B cell (primary cell): ENCODE results near the gene SLC5A10. TPM values are rescaled to one million over a fixed set of nuclear protein-coding genes. Genes with fewer than 3 reads are reported as not detected.

Experiments
- ATAC-seq: fragments of 200-7000 bp; cut with Tn5 transposase; one replicate; pipeline ENCODE4 v1.10.0; 2021; ENCODE audit warnings: low read depth, mild to moderate bottlenecking, moderate number of reproducible peaks, moderate library complexity
- CTCF ChIA-PET: fragments of 350-600 bp; sonication (Branson Sonifier 250); formaldehyde crosslinking; loops from one replicate; lab custom pipeline; 2021; ENCODE audit warnings: antibody characterized with exemption, inconsistent platforms; lab: Charles Lee
- POLR2A ChIA-PET: fragments of 350-600 bp; sonication (Branson Sonifier 250); formaldehyde crosslinking; loops from one replicate; lab custom pipeline; 2021; ENCODE audit warnings: antibody characterized with exemption; lab: Charles Lee
- DNase-seq: peaks from one replicate; pipeline ENCODE4 v3.0.0; 2013
- H2AFZ ChIP-seq: 2 replicates; pipeline ENCODE4 v1.6.1; 2012; ENCODE audit warnings: mild to moderate bottlenecking, low read depth, low read length; ENCODE audit not compliant: insufficient read depth, poor library complexity, severe bottlenecking
- H3K27ac ChIP-seq, 2 donors: 1 replicate in 1 of 2; 2 replicates in 1 of 2; pipeline ENCODE4 v1.5.1; 2012 to 2013; ENCODE audit warnings: low read length in 2 of 2, mild to moderate bottlenecking in 2 of 2, moderate library complexity in 1 of 2
- H3K27me3 ChIP-seq, 4 experiments: fragments of 200-600 bp in 1 of 4; sonication (generic) in 1 of 4; replicated peaks in 1 of 4; 1 replicate in 2 of 4; 2 replicates in 2 of 4; pipeline versions ENCODE4 v1.6.1 to v1.7.0; 2013 to 2016; ENCODE audit warnings: low read length in 3 of 4, mild to moderate bottlenecking in 2 of 4, mixed read lengths in 1 of 4, moderate library complexity in 1 of 4; ENCODE audit not compliant: insufficient read depth in 4 of 4, control insufficient read depth in 3 of 4; ENCODE audit errors: control extremely low read depth in 1 of 4
- H3K36me3 ChIP-seq, 2 experiments: replicated peaks in 1 of 2; 1 replicate in 1 of 2; 2 replicates in 1 of 2; pipeline versions ENCODE4 v1.6.1 to v1.7.1; 2013; ENCODE audit warnings: low read length in 1 of 2; ENCODE audit not compliant: insufficient read depth in 2 of 2, control insufficient read depth in 1 of 2; ENCODE audit errors: control extremely low read depth in 1 of 2, extremely low read depth in 1 of 2
- H3K4me1 ChIP-seq, 2 donors: fragments of 200-600 bp in 1 of 2; sonication (generic) in 1 of 2; 1 replicate in 1 of 2; 2 replicates in 1 of 2; pipeline versions ENCODE4 v1.5.1 to v1.6.1; 2013 to 2017; ENCODE audit warnings: low read length in 2 of 2; ENCODE audit not compliant: control insufficient read depth in 2 of 2, insufficient read depth in 2 of 2
- H3K4me2 ChIP-seq: replicated peaks from 2 replicates; pipeline ENCODE3; 2012; ENCODE audit warnings: mild to moderate bottlenecking, low read depth, low read length; ENCODE audit not compliant: poor library complexity, severe bottlenecking
- H3K4me3 ChIP-seq, 5 experiments: fragments of 200-600 bp in 1 of 5; sonication (generic) in 1 of 5; 1 replicate in 3 of 5; 2 replicates in 2 of 5; pipeline versions ENCODE4 v1.5.1 to v1.7.0; 2011 to 2016; ENCODE audit warnings: low read length in 4 of 5, mild to moderate bottlenecking in 4 of 5, low read depth in 2 of 5, control low read depth in 1 of 5, moderate library complexity in 1 of 5; ENCODE audit not compliant: insufficient read depth in 1 of 5; ENCODE audit errors: control extremely low read depth in 1 of 5, extremely low read depth in 1 of 5
- H3K79me2 ChIP-seq: fragments of 200-600 bp; sonication (generic); one replicate; pipeline ENCODE4 v1.6.0; 2016; ENCODE audit warnings: low read length; ENCODE audit not compliant: control insufficient read depth, insufficient read depth
- H3K9ac ChIP-seq: fragments of 200-600 bp; sonication (generic); 2 replicates; pipeline ENCODE4 v1.6.1; 2017; ENCODE audit warnings: mild to moderate bottlenecking, low read length, moderate library complexity
- H3K9me3 ChIP-seq, 3 donors: one replicate each; pipeline versions ENCODE4 v1.6.1 to v1.7.1; 2013; ENCODE audit warnings: low read length in 2 of 3; ENCODE audit not compliant: control insufficient read depth in 2 of 3, insufficient read depth in 1 of 3; ENCODE audit errors: control extremely low read depth in 1 of 3
- H4K20me1 ChIP-seq: 2 replicates; pipeline ENCODE4 v1.6.0; 2012; ENCODE audit warnings: mild to moderate bottlenecking, low read length; ENCODE audit not compliant: insufficient read depth, control insufficient read depth, poor library complexity, severe bottlenecking
- H3K27ac Mint-ChIP-seq: one replicate; pipeline ENCODE4 v1.8.0; 2021; ENCODE audit warnings: mixed read lengths
- H3K27me3 Mint-ChIP-seq: one replicate; pipeline ENCODE4 v1.8.0; 2021; ENCODE audit warnings: mixed read lengths
- H3K4me1 Mint-ChIP-seq: one replicate; pipeline ENCODE4 v1.8.0; 2021; ENCODE audit warnings: mixed read lengths
- H3K4me3 Mint-ChIP-seq: one replicate; pipeline ENCODE4 v1.8.0; 2021; ENCODE audit warnings: mixed read lengths
- H3K9me3 Mint-ChIP-seq: one replicate; pipeline ENCODE4 v1.8.0; 2022; ENCODE audit warnings: mixed read lengths; ENCODE audit not compliant: insufficient read depth
- EZH2 ChIP-seq: IDR thresholded peaks from 2 replicates; pipeline ENCODE4 v1.6.1; 2012; ENCODE audit warnings: borderline replicate concordance, low read depth, mild to moderate bottlenecking, moderate library complexity, low read length; ENCODE audit not compliant: insufficient read depth, poor library complexity, severe bottlenecking
- WGBS: methylation state at CpG from one replicate; pipeline ENCODE4 v1.1.5; 2013; ENCODE audit warnings: missing lambda C conversion rate; ENCODE audit not compliant: insufficient coverage; 5-methylcytosine and 5-hydroxymethylcytosine counted together
- intact Hi-C: fragments of 100-400 bp; cut with micrococcal nuclease; formaldehyde crosslinking; loops from one replicate; pipeline ENCODE4 v1.10.0; 2022
- polyA plus RNA-seq: library from polyadenylated mRNA; depleted of rRNA; stranded (reverse); fragments of >200 nt; gene quantifications from 2 replicates; pipeline ENCODE4 v1.2.3, GENCODE V29; 2012
- total RNA-seq, 2 donors: library from RNA; stranded (reverse); fragments of 120-200 nt in 1 of 2; gene quantifications; 1 replicate in 1 of 2; 2 replicates in 1 of 2; pipeline versions ENCODE4 v1.2.3 to v1.2.4, GENCODE V29; 2013 to 2022
- TF ChIP-seq, protein P1 (sequence below): fragments of 200-600 bp; IDR thresholded peaks from one replicate; pipeline ENCODE4 v1.8.0; 2022; ENCODE audit warnings: antibody characterized with exemption, mild to moderate bottlenecking

The SLC5A10 gene
- total and polyA plus RNA-seq, 2 donors (not counting 1 experiment from before 2014, with no cell fraction given) = not detected

DNA sequence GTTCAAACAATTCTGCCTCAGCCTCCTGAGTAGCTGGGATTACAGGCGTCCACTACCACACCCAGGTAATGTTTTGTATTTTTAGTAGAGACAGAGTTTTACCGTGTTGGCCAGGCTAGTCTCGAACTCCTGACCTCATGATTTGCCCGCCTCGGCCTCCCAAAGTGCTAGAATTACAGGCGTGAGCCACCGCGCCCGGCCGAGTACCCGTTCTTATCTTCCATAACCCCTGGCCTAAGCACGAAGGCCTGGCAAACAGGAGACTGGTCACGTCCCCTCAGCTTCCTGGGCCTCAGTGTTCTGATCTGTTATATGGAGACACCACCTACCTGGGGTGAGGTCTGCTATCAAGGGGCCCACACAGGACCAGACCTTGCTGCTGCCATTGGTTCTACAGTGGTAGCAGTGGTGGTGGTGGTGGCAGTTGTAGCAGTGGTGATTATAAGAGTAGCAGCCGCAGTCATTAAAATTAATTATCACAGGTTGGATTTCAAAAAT is 1.3 kb downstream of the SLC5A10 start:
- no peak for TF ChIP-seq EZH2
- TF ChIP-seq, protein P1, sequence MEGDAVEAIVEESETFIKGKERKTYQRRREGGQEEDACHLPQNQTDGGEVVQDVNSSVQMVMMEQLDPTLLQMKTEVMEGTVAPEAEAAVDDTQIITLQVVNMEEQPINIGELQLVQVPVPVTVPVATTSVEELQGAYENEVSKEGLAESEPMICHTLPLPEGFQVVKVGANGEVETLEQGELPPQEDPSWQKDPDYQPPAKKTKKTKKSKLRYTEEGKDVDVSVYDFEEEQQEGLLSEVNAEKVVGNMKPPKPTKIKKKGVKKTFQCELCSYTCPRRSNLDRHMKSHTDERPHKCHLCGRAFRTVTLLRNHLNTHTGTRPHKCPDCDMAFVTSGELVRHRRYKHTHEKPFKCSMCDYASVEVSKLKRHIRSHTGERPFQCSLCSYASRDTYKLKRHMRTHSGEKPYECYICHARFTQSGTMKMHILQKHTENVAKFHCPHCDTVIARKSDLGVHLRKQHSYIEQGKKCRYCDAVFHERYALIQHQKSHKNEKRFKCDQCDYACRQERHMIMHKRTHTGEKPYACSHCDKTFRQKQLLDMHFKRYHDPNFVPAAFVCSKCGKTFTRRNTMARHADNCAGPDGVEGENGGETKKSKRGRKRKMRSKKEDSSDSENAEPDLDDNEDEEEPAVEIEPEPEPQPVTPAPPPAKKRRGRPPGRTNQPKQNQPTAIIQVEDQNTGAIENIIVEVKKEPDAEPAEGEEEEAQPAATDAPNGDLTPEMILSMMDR = no peak
- H3K79me2 ChIP-seq = no peaks in the 10 kb centered on the region
- POLR2A ChIA-PET = no interaction called here
- H4K20me1 ChIP-seq = no peaks in the 10 kb centered on the region
- CTCF ChIA-PET = no interaction called here
- H3K9me3 ChIP-seq = peaks cover 0 to 5% (median 0%) of the 10 kb centered on the region in 3 donors
- Mint-ChIP-seq H3K27ac (no peak overlapping the region), H3K4me3 (no peak overlapping the region), H3K4me1 (peaks cover 3% of the 10 kb centered on the region), H3K9me3 (no peaks in the 10 kb centered on the region), H3K27me3 (peaks cover 13% of the 10 kb centered on the region)
- intact Hi-C loops = no loop called here
- H3K27ac ChIP-seq = no peak overlapping the region
- no peaks in the 10 kb centered on the region for H3K36me3 ChIP-seq
- ATAC-seq (no peak), DNase-seq (no peak)
- peaks cover 0 to 5% of the 10 kb centered on the region in 2 donors for H3K4me1 ChIP-seq
- H2AFZ ChIP-seq = no peak overlapping the region
- H3K27me3 ChIP-seq = peaks cover 0 to 9% (median 0%) of the 10 kb centered on the region in 4 experiments
- WGBS = 96% methylated on average over 12 of the region's 14 CpGs
- no peak overlapping the region for H3K9ac ChIP-seq
- no peak overlapping the region for H3K4me3 ChIP-seq
- H3K4me2 ChIP-seq = no peak overlapping the region

DNA sequence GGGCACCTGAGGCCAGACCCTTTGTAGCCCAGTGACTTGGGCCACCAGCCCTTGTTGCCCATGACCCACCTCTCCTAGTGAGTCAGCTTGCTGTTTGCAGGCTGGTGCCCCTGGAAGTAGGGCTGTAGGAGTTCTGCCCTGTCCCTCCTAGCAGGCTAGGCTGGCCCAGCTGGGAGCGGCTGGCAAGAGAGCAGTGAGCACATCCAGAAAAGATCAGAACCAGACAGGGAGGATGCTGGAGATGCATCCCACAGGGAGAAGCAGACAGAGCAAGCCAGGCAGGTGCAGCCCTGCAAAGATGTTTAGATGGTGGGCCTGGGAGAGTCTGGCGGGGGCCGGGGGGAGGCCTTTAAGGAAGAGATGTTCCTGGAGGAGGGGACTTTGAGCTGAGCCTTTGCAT is 2.4 kb downstream of the SLC5A10 start:
- no peak overlapping the region for H3K27ac ChIP-seq
- H3K4me2 ChIP-seq = no peak overlapping the region
- H3K4me3 ChIP-seq = no peak overlapping the region
- H4K20me1 ChIP-seq = no peaks in the 10 kb centered on the region
- H3K36me3 ChIP-seq = no peaks in the 10 kb centered on the region
- peaks cover 0 to 5% (median 0%) of the 10 kb centered on the region in 4 experiments for H3K27me3 ChIP-seq
- CTCF ChIA-PET = interaction anchor here (1.4 kb wide), 1 partner anchor 10 kb away, joined by 3 read pairs; no protein-coding TSS in a partner anchor
- no peak for TF ChIP-seq EZH2
- TF ChIP-seq, protein P1 = no peak
- peaks cover 3% of the 10 kb centered on the region for H3K4me1 Mint-ChIP-seq
- H3K4me1 ChIP-seq = peaks cover 0 to 5% of the 10 kb centered on the region in 2 donors
- H3K9ac ChIP-seq = no peak overlapping the region
- no peak overlapping the region for H3K27ac Mint-ChIP-seq
- H2AFZ ChIP-seq = no peak overlapping the region
- H3K27me3 Mint-ChIP-seq = peaks cover 10% of the 10 kb centered on the region
- DNase-seq (no peak), ATAC-seq (no peak)
- POLR2A ChIA-PET = no interaction called here
- 100% methylated on average over 3 of the region's 3 CpGs for WGBS
- no peaks in the 10 kb centered on the region for H3K79me2 ChIP-seq
- no peak overlapping the region for H3K4me3 Mint-ChIP-seq
- intact Hi-C loops = no loop called here
- no peaks in the 10 kb centered on the region for H3K9me3 Mint-ChIP-seq
- peaks cover 0 to 5% (median 0%) of the 10 kb centered on the region in 3 donors for H3K9me3 ChIP-seq
